ENCODE measurements around the gene AK2. TPM values are rescaled to one million over a fixed set of nuclear protein-coding genes. Genes with fewer than 3 reads are reported as not detected.
A peak's percentile ranks its signal among the peaks of the same experiment; 100 is the strongest.

Gene AK2
- total RNA-seq, 1 donor from 2014 or later, result 173 TPM

DNA sequence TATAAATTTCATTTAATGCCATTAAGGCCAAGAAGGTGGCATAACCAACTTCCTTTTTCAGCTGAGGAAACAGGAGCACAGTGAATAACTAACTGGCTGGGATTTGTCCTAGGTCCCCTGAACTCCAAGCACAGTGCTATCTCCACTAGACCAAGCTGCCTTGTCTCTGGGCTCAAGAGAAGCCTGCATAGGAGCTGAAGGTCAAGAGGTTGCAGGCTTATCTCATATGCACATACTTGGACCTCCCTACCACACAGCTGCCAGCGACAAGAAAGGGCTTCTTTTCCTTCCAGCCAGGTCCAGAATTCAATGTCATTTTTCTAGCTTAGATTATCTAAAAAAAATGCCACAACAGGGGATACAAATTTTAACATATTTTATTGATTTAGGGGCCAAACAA, 27.1 kb downstream of the AK2 start:
- Histone ChIP-seq H3K36me3 (ENCODE audit: control insufficient read depth, insufficient read depth, low read length) (peaks cover 20% of the 10 kb centered on the region), H3K27me3 (ENCODE audit: control insufficient read depth, insufficient read depth, low read length) (no peaks in the 10 kb centered on the region), H3K4me3 (ENCODE audit: low read depth, low read length) (no peak overlapping the region)
- no peak for DNase-seq (ENCODE audit: low read depth)
- TF ChIP-seq, protein P1, sequence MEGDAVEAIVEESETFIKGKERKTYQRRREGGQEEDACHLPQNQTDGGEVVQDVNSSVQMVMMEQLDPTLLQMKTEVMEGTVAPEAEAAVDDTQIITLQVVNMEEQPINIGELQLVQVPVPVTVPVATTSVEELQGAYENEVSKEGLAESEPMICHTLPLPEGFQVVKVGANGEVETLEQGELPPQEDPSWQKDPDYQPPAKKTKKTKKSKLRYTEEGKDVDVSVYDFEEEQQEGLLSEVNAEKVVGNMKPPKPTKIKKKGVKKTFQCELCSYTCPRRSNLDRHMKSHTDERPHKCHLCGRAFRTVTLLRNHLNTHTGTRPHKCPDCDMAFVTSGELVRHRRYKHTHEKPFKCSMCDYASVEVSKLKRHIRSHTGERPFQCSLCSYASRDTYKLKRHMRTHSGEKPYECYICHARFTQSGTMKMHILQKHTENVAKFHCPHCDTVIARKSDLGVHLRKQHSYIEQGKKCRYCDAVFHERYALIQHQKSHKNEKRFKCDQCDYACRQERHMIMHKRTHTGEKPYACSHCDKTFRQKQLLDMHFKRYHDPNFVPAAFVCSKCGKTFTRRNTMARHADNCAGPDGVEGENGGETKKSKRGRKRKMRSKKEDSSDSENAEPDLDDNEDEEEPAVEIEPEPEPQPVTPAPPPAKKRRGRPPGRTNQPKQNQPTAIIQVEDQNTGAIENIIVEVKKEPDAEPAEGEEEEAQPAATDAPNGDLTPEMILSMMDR (IDR thresholded peaks at IDR 0.05; ENCODE audit: insufficient read depth, low read length, severe bottlenecking), result no peak
- FAIRE-seq, result no peak

- peaks cover 14% of the 10 kb centered on the region for H3K36me3 ChIP-seq (ENCODE audit: control insufficient read depth, insufficient read depth, low read length)
- H3K27me3 ChIP-seq (ENCODE audit: control insufficient read depth, insufficient read depth, low read length), result no peaks in the 10 kb centered on the region
- TF ChIP-seq, protein P1 (IDR thresholded peaks at IDR 0.05; ENCODE audit: insufficient read depth, low read length, severe bottlenecking), result no peak
- DNase-seq (ENCODE audit: low read depth), result peak; percentile 92
- no peak overlapping the region for H3K4me3 ChIP-seq (ENCODE audit: low read depth, low read length)
- FAIRE-seq, result peak; percentile 64
Observed at GRCh38 chr1:33008051-33008914, 28.4 kb downstream of the AK2 start.

DNA sequence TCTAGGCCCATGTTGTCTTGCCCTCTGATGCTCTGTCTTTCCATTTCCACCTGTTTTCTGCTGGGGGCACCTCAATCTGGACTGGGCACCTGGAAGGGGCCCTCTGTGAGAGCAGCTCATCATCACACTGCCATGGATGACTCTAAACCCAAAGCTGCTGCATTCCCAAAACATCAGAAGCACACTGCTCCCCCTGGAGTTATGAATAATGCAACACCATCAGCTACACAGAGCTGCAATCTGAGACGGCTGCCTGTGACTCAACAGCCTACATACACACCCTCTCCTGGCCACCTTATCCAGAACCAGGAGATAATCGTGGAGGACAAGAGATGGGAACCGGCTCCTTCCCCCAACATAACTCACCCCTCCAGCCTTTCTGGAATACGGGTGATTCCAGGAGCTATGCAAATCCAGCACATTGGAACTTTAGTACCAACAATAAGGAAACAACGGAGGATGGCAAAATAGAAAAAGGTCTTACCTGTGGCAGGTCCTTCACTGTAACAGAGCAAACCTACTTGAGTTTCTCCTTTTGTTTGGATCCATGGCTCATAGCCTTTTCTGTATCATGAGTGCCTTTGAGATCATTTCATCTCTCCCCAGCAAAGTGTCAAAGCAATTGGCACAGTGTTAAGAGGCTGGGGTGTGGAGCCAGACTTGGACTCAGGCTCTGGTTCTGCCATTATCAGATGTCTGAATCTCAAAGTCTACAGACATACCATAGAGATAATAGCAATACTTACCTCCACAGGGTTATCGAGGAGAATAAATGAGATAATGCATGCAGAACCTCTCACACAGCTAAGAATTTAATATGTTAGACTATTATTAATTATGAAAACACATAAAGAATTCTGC, 29.3 kb downstream of the AK2 start:
- DNase-seq (ENCODE audit: low read depth) (peak; percentile 95), FAIRE-seq (no peak)

DNA sequence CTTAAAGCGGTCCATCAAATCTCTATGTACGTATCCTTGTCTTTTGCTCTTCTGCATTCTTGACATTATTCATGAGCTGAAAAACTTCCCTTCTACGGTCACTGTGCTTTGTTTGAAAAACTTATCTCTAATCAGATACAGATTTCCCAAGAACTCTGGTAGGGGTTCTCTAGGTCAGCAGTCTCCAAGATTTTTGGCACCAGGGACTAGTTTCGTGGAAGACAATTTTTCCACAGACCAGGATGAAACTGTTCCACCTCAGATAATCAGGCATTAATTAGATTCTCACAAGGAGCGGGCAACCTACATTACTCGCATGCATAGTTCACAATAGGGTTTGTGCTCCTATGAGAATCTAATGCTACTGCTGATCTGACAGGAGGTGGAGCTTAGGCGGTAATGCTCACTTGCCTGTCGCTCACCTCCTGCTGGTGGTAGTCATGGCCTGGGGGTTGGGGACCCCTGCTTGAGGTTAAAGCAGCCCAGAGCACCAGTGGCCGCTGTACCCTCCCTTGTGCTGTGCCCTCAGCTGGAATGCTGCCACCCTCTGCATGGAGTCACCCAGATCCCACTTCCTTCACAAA, 30.8 kb downstream of the AK2 start:
- DNase-seq (ENCODE audit: low read depth), result no peak
- Histone ChIP-seq H3K27me3 (ENCODE audit: control insufficient read depth, insufficient read depth, low read length) (no peaks in the 10 kb centered on the region), H3K4me3 (ENCODE audit: low read depth, low read length) (no peak overlapping the region), H3K36me3 (ENCODE audit: control insufficient read depth, insufficient read depth, low read length) (peaks cover 5% of the 10 kb centered on the region)
- TF ChIP-seq, protein P1 (IDR thresholded peaks at IDR 0.05; ENCODE audit: insufficient read depth, low read length, severe bottlenecking), result no peak
- FAIRE-seq, result no peak

More for the DNA sequence above, 29.3 kb downstream of the AK2 start:
- Histone ChIP-seq H3K27me3 (ENCODE audit: control insufficient read depth, insufficient read depth, low read length) (no peaks in the 10 kb centered on the region), H3K36me3 (ENCODE audit: control insufficient read depth, insufficient read depth, low read length) (peaks cover 9% of the 10 kb centered on the region), H3K4me3 (ENCODE audit: low read depth, low read length) (no peak overlapping the region)
- TF ChIP-seq, protein P1 (IDR thresholded peaks at IDR 0.05; ENCODE audit: insufficient read depth, low read length, severe bottlenecking), result peak; percentile 75

GRCh38 chr1:33005117-33005837, 31.4 kb downstream of the AK2 start:
- DNase-seq (ENCODE audit: low read depth), result peak; percentile 33
- no peaks in the 10 kb centered on the region for H3K27me3 ChIP-seq (ENCODE audit: control insufficient read depth, insufficient read depth, low read length)
- TF ChIP-seq, protein P1 (IDR thresholded peaks at IDR 0.05; ENCODE audit: insufficient read depth, low read length, severe bottlenecking), result no peak
- H3K4me3 ChIP-seq (ENCODE audit: low read depth, low read length), result no peak overlapping the region
- FAIRE-seq, result no peak
- peaks cover 5% of the 10 kb centered on the region for H3K36me3 ChIP-seq (ENCODE audit: control insufficient read depth, insufficient read depth, low read length)
